Fibroblast of pulmonary artery (primary cell): ENCODE measurements around the gene CRTC3.

ENCODE experiments used
- DNase-seq: peaks from one replicate; pipeline ENCODE4 v3.0.0-alpha.2; 2010; ENCODE audit warnings: low read depth
- H3K4me3 ChIP-seq: replicated peaks from 2 replicates; pipeline ENCODE4 v1.5.1; 2011; ENCODE audit warnings: low read depth, mild to moderate bottlenecking, control low read depth, low read length, moderate library complexity
- CTCF ChIP-seq: IDR thresholded peaks from 2 replicates; pipeline ENCODE4 v1.5.1; 2011; ENCODE audit warnings: mild to moderate bottlenecking, control low read depth, low read length, inconsistent platforms; ENCODE audit errors: missing control alignments

The CRTC3 gene

GRCh38 chr15:90598031-90598577 is 68.4 kb downstream of the CRTC3 start:
- no peak for TF ChIP-seq CTCF
- DNase-seq: peak; percentile 16
- no peak overlapping the region for H3K4me3 ChIP-seq

DNA sequence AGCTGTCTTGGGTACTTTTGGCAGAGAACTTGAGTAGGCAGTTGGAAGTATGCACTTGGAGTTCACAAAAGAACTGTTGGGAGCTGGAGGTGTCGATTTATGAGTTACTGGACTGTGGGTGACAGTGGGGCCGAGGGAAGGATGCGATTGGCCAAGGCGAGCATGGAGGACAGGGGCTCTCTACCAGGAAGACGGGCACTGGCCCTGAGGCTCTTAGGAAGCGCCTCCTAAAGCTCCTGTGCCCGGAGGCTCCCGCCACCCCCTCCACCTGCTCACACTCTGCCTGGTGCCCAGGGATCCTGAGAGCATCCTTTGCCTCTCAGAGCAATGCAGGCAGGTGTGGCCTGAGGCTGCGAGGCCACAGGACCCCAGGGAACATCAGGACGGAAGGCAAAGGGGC is 69.0 kb downstream of the CRTC3 start:
- no peak for DNase-seq
- TF ChIP-seq CTCF: no peak
- H3K4me3 ChIP-seq: no peak overlapping the region

DNA sequence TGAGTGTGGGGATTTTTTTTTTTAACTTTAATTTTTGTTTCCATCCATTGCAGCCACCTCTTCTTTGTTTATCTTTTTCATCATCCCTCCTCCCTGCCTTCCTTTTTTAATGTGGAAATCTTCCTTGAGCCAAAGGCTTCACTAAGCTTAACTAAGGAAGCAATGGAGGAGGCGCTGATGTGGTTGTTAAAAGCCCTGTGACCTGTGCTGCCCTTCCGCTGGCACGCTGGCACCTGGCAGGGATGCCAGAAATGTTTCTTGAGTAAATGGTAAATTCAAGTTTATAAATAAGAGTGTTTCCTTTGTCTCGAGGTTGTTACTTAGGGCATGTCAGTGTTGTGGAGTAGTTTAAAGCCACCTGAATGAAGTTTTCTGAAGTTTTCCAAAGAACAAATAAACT is 69.4 kb downstream of the CRTC3 start:
- no peak overlapping the region for H3K4me3 ChIP-seq
- no peak for DNase-seq
- no peak for TF ChIP-seq CTCF

GRCh38 chr15:90599644-90600043 is 69.9 kb downstream of the CRTC3 start:
- no peak for DNase-seq
- H3K4me3 ChIP-seq: no peak overlapping the region
- TF ChIP-seq CTCF: no peak

DNA sequence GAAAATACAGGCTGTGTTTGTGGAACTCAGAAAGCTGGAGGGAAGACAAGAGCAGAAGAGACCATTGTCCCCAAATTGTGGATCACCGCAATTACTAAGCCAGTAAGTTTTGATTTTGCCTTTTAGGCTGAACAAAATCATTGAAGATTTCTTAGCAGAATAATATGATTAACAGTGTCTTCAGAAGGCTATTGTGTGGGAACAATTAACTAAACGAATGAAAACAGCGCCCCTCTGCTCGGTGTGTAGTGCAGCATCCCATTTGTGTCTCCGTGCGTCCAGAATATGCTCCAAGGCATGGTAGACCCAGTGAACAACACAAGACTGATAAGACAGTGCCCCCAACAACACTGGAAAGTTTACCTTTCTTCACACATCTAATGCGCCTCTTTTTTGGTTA is 71.2 kb downstream of the CRTC3 start:
- no peak for DNase-seq
- TF ChIP-seq CTCF: no peak
- no peak overlapping the region for H3K4me3 ChIP-seq

DNA sequence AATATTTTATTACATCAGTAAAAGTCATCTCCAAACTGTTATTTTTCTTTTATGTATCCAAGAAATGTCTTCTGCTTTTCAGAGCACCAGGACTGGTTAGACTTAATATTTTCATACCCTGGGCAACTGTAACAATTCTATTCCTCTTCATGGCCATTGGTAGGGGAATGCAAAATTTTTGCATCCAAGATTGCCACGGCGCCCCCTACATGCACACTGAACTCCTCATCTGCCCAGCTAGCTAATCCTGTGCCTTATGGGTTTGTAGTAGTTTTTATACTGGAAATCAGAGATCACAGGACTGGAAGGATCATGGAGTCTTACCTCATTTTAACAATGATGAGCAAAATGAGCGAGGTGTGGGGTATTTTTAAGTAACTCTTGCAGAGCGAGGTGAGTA is 74.2 kb downstream of the CRTC3 start:
- TF ChIP-seq CTCF: peak; percentile 57
- DNase-seq: peak; percentile 57

DNA sequence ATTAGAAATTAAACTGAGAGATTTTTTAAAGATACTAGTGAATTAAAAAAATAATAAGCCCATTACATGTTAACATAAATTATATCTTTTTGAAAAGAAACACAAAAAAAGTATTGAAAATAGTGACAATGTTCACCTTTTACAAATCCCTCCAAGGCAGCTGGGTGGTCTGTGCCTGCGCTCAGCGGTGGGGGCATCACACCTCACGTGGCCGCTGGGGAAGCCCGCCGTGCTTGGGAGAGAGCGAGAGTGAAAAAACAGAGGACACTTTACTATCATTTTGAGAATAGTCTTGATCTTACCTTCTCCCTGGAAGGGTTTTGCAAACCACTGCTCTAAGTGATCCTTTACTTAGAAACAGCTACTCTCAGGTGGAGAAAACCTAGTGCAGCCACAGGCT is 76.9 kb downstream of the CRTC3 start:
- TF ChIP-seq CTCF: no peak
- no peak for DNase-seq
- H3K4me3 ChIP-seq: no peak overlapping the region

More for the DNA sequence above, 74.2 kb downstream of the CRTC3 start:
- H3K4me3 ChIP-seq: no peak overlapping the region
